Transverse colon (tissue), 4 donors: ENCODE measurements around the gene RABGAP1. TPM values are rescaled to one million over a fixed set of nuclear protein-coding genes. Genes with fewer than 3 reads are reported as not detected.

Experiments used
- DNase-seq: peaks from one replicate; pipeline ENCODE4 v3.0.0-alpha.2; 2019
- H3K27ac ChIP-seq, 4 donors: fragments of 200-600 bp; sonication (generic); 2 replicates each; pipeline ENCODE4 v1.5.1; 2016 to 2018; ENCODE audit warnings: inconsistent platforms in 4 of 4
- H3K27me3 ChIP-seq: fragments of 200-600 bp; sonication (generic); 2 replicates; pipeline ENCODE4 v1.5.1; 2017; ENCODE audit warnings: inconsistent platforms
- H3K36me3 ChIP-seq, 4 donors: fragments of 200-600 bp; sonication (generic); 2 replicates each; pipeline ENCODE4 v1.5.1; 2017 to 2019; ENCODE audit warnings: inconsistent platforms in 4 of 4
- H3K4me1 ChIP-seq, 4 donors: fragments of 200-600 bp; sonication (generic); 2 replicates each; pipeline ENCODE4 v1.5.1; 2017 to 2020; ENCODE audit warnings: inconsistent platforms in 4 of 4
- H3K4me3 ChIP-seq, 4 donors: fragments of 200-600 bp; sonication (generic); 1 replicate in 1 of 4; 2 replicates in 3 of 4; pipeline versions ENCODE4 v1.5.1 to v1.6.1; 2017 to 2019; ENCODE audit warnings: inconsistent platforms in 4 of 4
- H3K9me3 ChIP-seq, 2 donors: fragments of 200-600 bp; sonication (generic); 2 replicates each; pipeline ENCODE4 v1.5.1; 2017 to 2019; ENCODE audit warnings: inconsistent platforms in 2 of 2
- CTCF ChIP-seq, 5 experiments: fragments of 200-600 bp in 3 of 5; fragments of 450-650 bp in 2 of 5; sonication (generic) in 3 of 5; IDR thresholded peaks; 1 replicate in 2 of 5; 2 replicates in 3 of 5; pipeline ENCODE4 v1.5.1; 2016 to 2017; ENCODE audit warnings: antibody characterized with exemption in 5 of 5, inconsistent platforms in 3 of 5, mild to moderate bottlenecking in 2 of 5, moderate library complexity in 1 of 5
- EP300 ChIP-seq: sonication (generic); formaldehyde crosslinking; IDR thresholded peaks from one replicate; pipeline ENCODE4 v1.6.1; 2017; ENCODE audit warnings: antibody characterized with exemption, low read depth
- POLR2A ChIP-seq: fragments of 450-650 bp; IDR thresholded peaks from one replicate; pipeline ENCODE4 v1.6.1; 2016; ENCODE audit warnings: antibody characterized with exemption, mild to moderate bottlenecking, moderate library complexity
- POLR2AphosphoS5 ChIP-seq, 3 donors: sonication (generic); formaldehyde crosslinking; IDR thresholded peaks; one replicate each; pipeline ENCODE4 v1.6.1; 2016; ENCODE audit warnings: antibody characterized with exemption in 3 of 3
- WGBS, 2 donors: methylation state at CpG; one replicate each; pipeline ENCODE4 v1.1.5; 2018; ENCODE audit warnings: low coverage in 1 of 2; 5-methylcytosine and 5-hydroxymethylcytosine counted together
- in situ Hi-C, 4 donors: fragments of 200-750 bp; cut with MboI; loops; one replicate each; pipeline versions ENCODE4 v1.15.0 to v1.15.1; 2017; ENCODE audit warnings: low sequenced_read_pairs in 3 of 4, low pct_ligation_motif_present in 1 of 4, low pct_unique_long_range_greater_than_20kb in 1 of 4
- intact Hi-C: fragments of 100-400 bp; cut with DNase I; formaldehyde crosslinking; loops from one replicate; pipeline ENCODE4 v1.15.1; 2023; ENCODE audit warnings: low total_unique reads
- total RNA-seq, 4 donors: library from RNA; depleted of rRNA; stranded (reverse); fragments of >200 nt; gene quantifications; one replicate each; pipeline ENCODE4 v1.1.0, GENCODE V29; 2016

RABGAP1 gene
- total RNA-seq, 4 donors from 2014 or later, result 56.1 to 114 (median 88.9) TPM

GRCh38 chr9:123096987-123097386 is 156.2 kb downstream of the RABGAP1 start:
- intact Hi-C loops (no loop called here), in situ Hi-C loops (no loop called here)
- peaks cover 0 to 69% (median 29%) of the 10 kb centered on the region in 4 donors for H3K36me3 ChIP-seq
- no peak for DNase-seq
- no peak for TF ChIP-seq POLR2AphosphoS5 (IDR thresholded peaks at IDR 0.05)
- H3K27ac ChIP-seq, result no peak overlapping the region
- no peaks in the 10 kb centered on the region for H3K9me3 ChIP-seq
- peaks cover 0 to 4% (median 0%) of the 10 kb centered on the region in 4 donors for H3K4me1 ChIP-seq
- H3K4me3 ChIP-seq, result no peak overlapping the region
- H3K27me3 ChIP-seq, result no peaks in the 10 kb centered on the region
- 59 to 93% methylated on average over 2 to 3 of the region's 3 CpGs for WGBS, 2 donors

DNA sequence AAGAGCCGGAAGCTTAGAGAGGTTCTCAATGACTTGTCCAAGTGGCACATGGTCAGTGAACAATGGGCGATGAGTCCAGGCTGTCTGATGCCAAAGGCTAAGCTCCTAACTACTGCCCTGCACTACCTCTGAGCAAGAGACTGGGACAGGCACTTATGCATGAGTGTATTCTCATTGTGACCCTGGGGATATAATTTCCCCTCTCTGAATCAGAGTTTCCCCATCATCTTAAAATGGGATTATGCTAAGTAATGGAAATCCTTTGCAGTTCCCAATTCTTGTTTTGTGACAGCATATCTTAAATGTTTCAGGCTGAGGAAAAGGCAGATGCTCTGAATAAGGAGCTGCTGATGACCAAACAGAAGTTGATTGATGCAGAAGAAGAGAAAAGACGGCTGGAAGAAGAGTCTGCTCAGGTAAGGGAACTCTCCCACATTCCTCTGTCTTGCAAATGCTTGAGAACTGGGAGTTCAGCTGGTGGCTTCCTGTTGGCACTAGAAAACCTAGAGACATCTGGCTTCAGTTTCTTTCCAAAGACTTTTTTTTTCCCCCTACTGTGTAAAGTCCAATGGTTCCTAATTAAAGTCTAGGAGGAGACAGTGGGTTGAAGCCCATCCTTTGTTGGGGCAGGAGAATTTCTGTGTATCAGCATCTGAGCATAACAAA is 156.7 kb downstream of the RABGAP1 start:
- no peak for DNase-seq
- in situ Hi-C loops, result no loop called here
- peaks cover 0 to 67% (median 29%) of the 10 kb centered on the region in 4 donors for H3K36me3 ChIP-seq

DNA sequence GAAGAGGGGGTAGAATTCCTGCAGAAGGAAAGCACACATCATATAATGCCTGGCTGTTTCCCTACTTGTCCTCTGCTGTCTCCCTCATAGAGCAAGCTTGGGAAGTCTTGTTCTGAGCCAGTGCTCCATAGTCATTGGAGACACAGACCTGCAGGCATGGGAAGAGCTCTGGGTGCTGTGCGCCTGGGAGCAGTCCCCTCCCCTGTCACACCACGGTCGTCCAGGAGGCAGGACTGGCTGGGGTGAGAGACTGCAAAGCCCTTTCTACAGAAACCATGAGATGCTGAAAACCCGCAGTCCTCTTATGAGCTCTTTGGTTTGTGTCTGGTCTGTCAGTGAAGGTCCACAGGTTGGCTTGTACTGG is 157.3 kb downstream of the RABGAP1 start:
- peaks cover 0 to 4% (median 0%) of the 10 kb centered on the region in 4 donors for H3K4me1 ChIP-seq
- no peak overlapping the region for H3K4me3 ChIP-seq
- H3K27ac ChIP-seq, result no peak overlapping the region
- no peak for TF ChIP-seq CTCF (IDR thresholded peaks at IDR 0.05)
- TF ChIP-seq EP300, result no peak
- TF ChIP-seq POLR2AphosphoS5 (IDR thresholded peaks at IDR 0.05), result no peak
- TF ChIP-seq POLR2A, result no peak
- in situ Hi-C loops (no loop called here), intact Hi-C loops (no loop called here)
- no peaks in the 10 kb centered on the region for H3K9me3 ChIP-seq
- H3K27me3 ChIP-seq, result no peaks in the 10 kb centered on the region
- DNase-seq, result no peak
- peaks cover 0 to 62% (median 31%) of the 10 kb centered on the region in 4 donors for H3K36me3 ChIP-seq
- WGBS, 2 donors, result 92% methylated on average over 4 of the region's 4 CpGs; no CpG with 5 or more reads in 1 of the 2 donors

More for the DNA sequence above, 156.7 kb downstream of the RABGAP1 start:
- intact Hi-C loops, result no loop called here
- H3K27me3 ChIP-seq, result no peaks in the 10 kb centered on the region
- no peak overlapping the region for H3K4me3 ChIP-seq
- WGBS, 2 donors, result 95% methylated on average over 2 to 3 of the region's 3 CpGs
- peaks cover 0 to 4% (median 0%) of the 10 kb centered on the region in 4 donors for H3K4me1 ChIP-seq
- TF ChIP-seq POLR2A, result no peak
- TF ChIP-seq CTCF (IDR thresholded peaks at IDR 0.05), result no peak
- no peak for TF ChIP-seq EP300
- TF ChIP-seq POLR2AphosphoS5 (IDR thresholded peaks at IDR 0.05), result no peak
- H3K9me3 ChIP-seq, result no peaks in the 10 kb centered on the region
- no peak overlapping the region for H3K27ac ChIP-seq

- intact Hi-C loops, result no loop called here
- Histone ChIP-seq H3K36me3 (peaks cover 0 to 65% (median 26%) of the 10 kb centered on the region in 4 donors), H3K9me3 (no peaks in the 10 kb centered on the region), H3K27me3 (no peaks in the 10 kb centered on the region), H3K4me1 (peaks cover 0 to 4% (median 0%) of the 10 kb centered on the region in 4 donors), H3K4me3 (no peak overlapping the region), H3K27ac (no peak overlapping the region)
- in situ Hi-C loops, result no loop called here
- TF ChIP-seq POLR2AphosphoS5 (IDR thresholded peaks at IDR 0.05) (no peak), POLR2A (no peak), CTCF (IDR thresholded peaks at IDR 0.05) (no peak), EP300 (no peak)
- 88 to 90% methylated on average over 2 to 6 of the region's 6 CpGs for WGBS, 2 donors
- no peak for DNase-seq
Measured at GRCh38 chr9:123099042-123099441, 158.2 kb downstream of the RABGAP1 start.
